Fibroblast of mammary gland (primary cell): ENCODE measurements around the gene PSMD12.

Experiments used
- DNase-seq: peaks from one replicate; pipeline ENCODE4 v3.0.0-alpha.2; 2010; ENCODE audit warnings: low read depth
- H3K4me3 ChIP-seq: 2 replicates; pipeline ENCODE4 v1.5.1; 2011; ENCODE audit warnings: low read depth, mild to moderate bottlenecking, low read length, moderate library complexity; ENCODE audit not compliant: control insufficient read depth
- CTCF ChIP-seq: conservative IDR thresholded peaks from 2 replicates; pipeline ENCODE4 v1.5.1; 2011; ENCODE audit warnings: low read depth, low read length, inconsistent platforms; ENCODE audit not compliant: control insufficient read depth, insufficient read depth

PSMD12 gene

DNA sequence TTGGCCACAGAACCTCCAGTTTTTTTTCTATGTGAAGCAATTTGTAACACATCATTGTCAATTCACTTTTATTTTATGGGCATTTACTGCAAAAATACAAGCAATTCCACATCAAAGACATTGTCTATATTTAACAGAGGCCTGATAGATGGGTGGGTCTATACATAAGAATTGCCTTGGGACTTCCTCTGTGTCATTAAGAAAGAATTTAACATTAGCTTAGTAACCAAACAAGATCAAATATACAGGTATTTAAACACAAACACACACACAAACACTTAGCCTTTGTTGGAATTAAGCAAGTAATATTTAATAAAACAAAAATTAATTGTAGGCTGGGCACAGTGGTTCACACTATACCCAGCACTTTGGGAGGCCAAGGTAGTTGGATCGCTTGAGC is 6.4 kb upstream of the PSMD12 start:
- H3K4me3 ChIP-seq: no peak overlapping the region
- TF ChIP-seq CTCF: no peak
- DNase-seq: no peak

DNA sequence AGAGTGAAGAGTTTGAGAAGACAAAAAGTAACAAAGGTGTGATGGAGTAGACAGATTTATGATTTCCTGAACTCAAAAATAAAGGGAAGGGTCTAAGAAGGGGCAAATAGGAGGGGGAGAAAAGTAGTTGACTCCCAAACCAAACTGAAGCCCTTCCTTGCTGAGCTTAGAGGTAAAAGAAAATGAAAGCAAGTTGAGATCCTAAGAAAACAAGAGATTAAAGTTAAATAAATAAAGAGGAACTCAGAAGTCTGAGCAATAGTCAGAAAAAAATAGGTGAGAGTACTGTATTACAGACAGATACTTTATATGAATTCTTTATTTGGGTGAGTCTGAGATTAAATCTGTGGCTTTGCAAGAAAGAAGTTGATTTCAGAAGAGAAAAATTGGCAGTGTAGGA is 3.3 kb upstream of the PSMD12 start:
- TF ChIP-seq CTCF: no peak
- no peak overlapping the region for H3K4me3 ChIP-seq
- DNase-seq: no peak

- DNase-seq: peak; percentile 93
- no peak for TF ChIP-seq CTCF
- H3K4me3 ChIP-seq: peak overlapping the region; percentile 99
Observed at GRCh38 chr17:67365738-67366192, 612 bp downstream of the PSMD12 start.

GRCh38 chr17:67364847-67365737 is 1.3 kb downstream of the PSMD12 start:
- DNase-seq: no peak
- no peak for TF ChIP-seq CTCF
- H3K4me3 ChIP-seq: peak overlapping the region; percentile 99

DNA sequence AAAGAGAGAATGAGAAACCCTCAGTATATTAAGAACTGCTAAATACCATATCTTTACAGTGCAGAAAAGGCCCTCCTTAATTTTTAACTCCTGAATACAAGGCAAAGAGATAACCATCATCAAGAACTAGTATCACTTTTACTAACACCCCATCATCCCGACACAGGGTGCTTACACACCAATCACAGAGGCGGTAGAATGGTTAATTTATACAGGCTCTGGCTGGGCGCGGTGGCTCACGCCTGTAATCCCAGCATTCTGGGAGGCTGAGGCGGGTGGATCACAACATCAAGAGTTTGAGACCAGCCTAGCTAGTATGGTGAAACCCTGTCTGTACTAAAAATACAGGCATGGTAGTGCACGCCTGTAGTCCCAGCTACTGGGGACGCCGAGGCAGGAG is 4.2 kb downstream of the PSMD12 start:
- no peak for DNase-seq
- H3K4me3 ChIP-seq: no peak overlapping the region
- no peak for TF ChIP-seq CTCF

DNA sequence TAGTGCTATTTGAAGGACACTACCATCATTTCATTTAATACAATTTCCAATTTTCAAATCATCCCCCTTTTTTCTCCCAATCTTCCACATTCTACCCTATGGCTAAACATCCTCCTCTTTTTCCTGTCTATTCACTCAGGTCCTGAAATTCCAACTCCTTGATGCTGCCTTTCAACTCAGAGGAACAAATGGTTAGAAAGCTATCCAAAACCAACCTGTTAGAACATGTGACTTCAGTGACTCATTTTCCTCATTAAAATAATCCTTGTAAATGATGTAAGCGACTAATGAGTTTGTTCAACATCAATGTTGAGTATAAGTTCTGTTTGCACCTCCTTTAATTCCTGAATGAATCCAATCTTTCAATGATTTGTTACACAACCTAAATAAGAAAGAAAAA is 5.5 kb downstream of the PSMD12 start:
- DNase-seq: no peak
- no peak for TF ChIP-seq CTCF
- H3K4me3 ChIP-seq: no peak overlapping the region
